GM10847 (cell line): ENCODE measurements around the gene BMP2K.

ENCODE experiments used
- POLR2A ChIP-seq: IDR thresholded peaks from 2 replicates; pipeline ENCODE4 v1.6.1; 2011; ENCODE audit not compliant: insufficient read length; ENCODE audit errors: extremely low read depth

BMP2K gene

DNA sequence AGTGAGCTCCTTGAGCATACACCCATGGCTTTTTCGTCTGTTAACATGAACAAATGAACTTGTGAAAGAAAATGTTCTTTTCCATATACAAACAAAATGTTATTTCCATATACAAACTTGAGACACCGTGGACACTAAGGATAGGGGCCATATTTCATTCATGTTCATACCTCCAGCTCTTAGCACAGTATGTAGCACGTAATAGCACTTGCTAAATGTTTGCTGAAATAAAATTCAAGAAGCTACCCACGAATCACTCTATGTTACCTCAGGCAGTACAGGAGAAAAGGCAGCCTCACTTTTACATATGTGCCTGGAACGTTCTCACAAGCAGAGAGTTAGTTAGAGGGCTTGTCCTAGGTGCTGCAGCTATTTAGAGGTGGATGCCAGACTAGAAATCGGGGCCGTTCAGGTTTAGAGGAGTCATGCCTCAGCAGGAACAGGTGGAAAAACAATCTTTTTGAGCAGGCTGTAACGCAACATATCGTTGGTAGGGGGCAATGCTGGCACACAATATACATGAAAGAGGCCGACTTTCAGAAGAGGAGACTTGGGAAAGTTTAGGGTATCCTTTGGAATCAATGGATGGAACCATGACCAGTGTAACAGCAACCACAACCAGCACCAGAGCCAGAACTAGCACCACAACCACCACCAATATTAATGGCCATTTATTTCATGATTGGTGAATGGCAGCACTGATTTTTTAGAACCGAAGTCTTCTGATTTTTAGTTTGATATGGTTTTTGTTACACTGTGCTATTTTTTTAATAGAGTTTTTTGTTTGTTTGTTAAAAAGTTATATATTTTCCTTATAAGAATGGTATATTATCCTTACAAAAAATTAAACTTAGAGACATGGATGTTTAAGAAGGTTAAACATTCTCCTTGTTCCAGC, 177.9 kb downstream of the BMP2K start:
- TF ChIP-seq POLR2A = no peak

DNA sequence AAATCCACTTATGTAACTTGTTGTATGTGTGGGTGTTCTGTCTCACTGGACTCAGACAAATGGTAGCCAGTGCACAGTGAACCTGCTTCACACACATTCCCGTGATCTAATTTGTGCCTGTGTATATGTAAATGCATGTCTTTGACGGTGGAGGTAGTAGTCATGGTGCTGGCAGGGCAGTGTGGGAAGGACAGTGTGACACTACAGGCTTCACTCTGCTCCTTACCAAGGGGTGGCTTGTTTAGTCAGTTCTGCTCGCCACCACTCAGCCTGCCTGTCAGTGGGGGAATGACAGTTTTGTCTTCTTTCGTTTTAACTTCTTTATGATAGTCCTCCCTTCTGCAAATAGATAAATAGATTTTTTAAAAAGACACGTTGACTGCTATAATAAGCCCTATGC, 180.8 kb downstream of the BMP2K start:
- no peak for TF ChIP-seq POLR2A

DNA sequence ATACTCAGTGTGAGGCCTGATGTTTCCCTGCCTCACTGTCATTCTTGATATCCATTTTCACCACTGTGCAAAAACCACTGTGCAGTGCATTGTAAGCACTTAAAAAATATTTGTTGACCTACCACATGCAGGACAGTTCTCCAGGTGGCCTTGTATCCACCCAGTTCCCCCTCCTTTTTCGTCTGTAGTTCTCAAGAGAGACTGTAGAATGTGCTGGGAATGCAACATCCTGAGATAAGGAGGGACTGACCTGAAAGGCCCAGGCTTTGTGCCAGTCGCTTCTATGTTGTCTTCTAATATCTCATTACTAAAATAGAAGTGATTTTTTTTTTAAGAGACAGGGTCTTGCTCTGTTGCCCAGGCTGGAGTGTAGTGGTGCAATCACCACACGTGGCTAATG, 184.8 kb downstream of the BMP2K start:
- no peak for TF ChIP-seq POLR2A
